Smooth muscle cell (in vitro differentiated cells): ENCODE measurements around the gene CACHD1. TPM values are rescaled to one million over a fixed set of nuclear protein-coding genes. Genes with fewer than 3 reads are reported as not detected.
A peak's percentile ranks its signal among the peaks of the same experiment; 100 is the strongest.
"Not testable (repeated sequence)": the region's sequence is repeated elsewhere in the genome, so short reads cannot be mapped to it uniquely, and the experiment has no call there.

ENCODE experiments used
- DNase-seq: peaks from one replicate; lab custom pipeline; 2025; ENCODE audit not compliant: unreplicated experiment; lab: John Stamatoyannopoulos, UW
- H2AFZ ChIP-seq: fragments of 200-600 bp; sonication (generic); 2 replicates; pipeline ENCODE4 v1.6.0; 2016; ENCODE audit warnings: antibody characterized with exemption, low read depth, mild to moderate bottlenecking
- H3F3A ChIP-seq: fragments of 200-600 bp; sonication (generic); 2 replicates; pipeline ENCODE4 v1.6.0; 2017; ENCODE audit warnings: antibody characterized with exemption, low read depth
- H3K27ac ChIP-seq: fragments of 200-600 bp; sonication (generic); 2 replicates; pipeline ENCODE4 v1.5.1; 2016; ENCODE audit warnings: low read depth, mild to moderate bottlenecking
- H3K27me3 ChIP-seq: fragments of 200-600 bp; sonication (generic); 2 replicates; pipeline ENCODE4 v1.6.1; 2016; ENCODE audit warnings: low read depth, mild to moderate bottlenecking
- H3K36me3 ChIP-seq: fragments of 200-600 bp; sonication (generic); 2 replicates; pipeline ENCODE4 v1.5.1; 2016; ENCODE audit warnings: low read depth
- H3K4me1 ChIP-seq: fragments of 200-600 bp; sonication (generic); 2 replicates; pipeline ENCODE4 v1.5.1; 2016; ENCODE audit warnings: low read depth
- H3K4me2 ChIP-seq: fragments of 200-600 bp; sonication (generic); 2 replicates; pipeline ENCODE4 v1.6.0; 2016; ENCODE audit warnings: mild to moderate bottlenecking
- H3K4me3 ChIP-seq: fragments of 200-600 bp; sonication (generic); 2 replicates; pipeline ENCODE4 v1.5.1; 2016; ENCODE audit warnings: mild to moderate bottlenecking
- H3K79me2 ChIP-seq: fragments of 200-600 bp; sonication (generic); 2 replicates; pipeline ENCODE4 v1.6.0; 2016; ENCODE audit warnings: low read depth, mild to moderate bottlenecking
- H3K9ac ChIP-seq: fragments of 200-600 bp; sonication (generic); 2 replicates; pipeline ENCODE4 v1.6.0; 2016; ENCODE audit warnings: low read depth
- H3K9me3 ChIP-seq: fragments of 200-600 bp; sonication (generic); replicated peaks from 2 replicates; pipeline ENCODE4 v1.5.1; 2016; ENCODE audit warnings: low read depth
- H4K20me1 ChIP-seq: fragments of 200-600 bp; sonication (generic); 2 replicates; pipeline ENCODE4 v1.6.0; 2016; ENCODE audit warnings: low read depth
- CTCF ChIP-seq: fragments of 200-600 bp; sonication (generic); IDR thresholded peaks from 2 replicates; pipeline ENCODE4 v1.5.1; 2017; ENCODE audit warnings: borderline replicate concordance, mild to moderate bottlenecking, antibody characterized with exemption; ENCODE audit not compliant: insufficient read depth, poor library complexity, severe bottlenecking
- WGBS: methylation state at CpG from one replicate; pipeline ENCODE4 v1.1.7; 2016; ENCODE audit warnings: low lambda C conversion rate; 5-methylcytosine and 5-hydroxymethylcytosine counted together
- polyA plus RNA-seq: library from polyadenylated mRNA; unstranded; fragments of >200 nt; fragmentation: Nextera tagmentation; extraction: Ambion mirVana; gene quantifications from 2 replicates; pipeline ENCODE4 v1.2.1, GENCODE V29; 2016
- total RNA-seq: library from RNA; depleted of rRNA; stranded (reverse); fragments of >200 nt; gene quantifications from 2 replicates; pipeline ENCODE4 v1.2.3, GENCODE V29; 2014

Gene CACHD1
- total and polyA plus RNA-seq, 2 experiments from 2014 or later: 12.9 to 20.8 TPM

GRCh38 chr1:64721576-64722145, 251.7 kb downstream of the CACHD1 start:
- no peak for TF ChIP-seq CTCF
- DNase-seq: no peak
- WGBS: 85% methylated on average over 2 of the region's 2 CpGs

GRCh38 chr1:64727861-64728260, 257.9 kb downstream of the CACHD1 start:
- H3F3A ChIP-seq: peaks cover 4% of the 10 kb centered on the region
- H3K36me3 ChIP-seq: no peaks in the 10 kb centered on the region
- no peak overlapping the region for H3K4me2 ChIP-seq
- no peak overlapping the region for H3K4me3 ChIP-seq
- no peaks in the 10 kb centered on the region for H3K27me3 ChIP-seq
- no peak for DNase-seq
- no peak for TF ChIP-seq CTCF
- no peaks in the 10 kb centered on the region for H3K4me1 ChIP-seq
- H3K79me2 ChIP-seq: no peaks in the 10 kb centered on the region
- H3K9ac ChIP-seq: no peak overlapping the region
- no peak overlapping the region for H3K27ac ChIP-seq
- H4K20me1 ChIP-seq: no peaks in the 10 kb centered on the region
- no peaks in the 10 kb centered on the region for H3K9me3 ChIP-seq
- no peak overlapping the region for H2AFZ ChIP-seq
- 97% methylated on average over 1 of the region's 1 CpG for WGBS

More at GRCh38 chr1:64721576-64722145, 251.7 kb downstream of the CACHD1 start:
- Histone ChIP-seq H3K4me3 (no peak overlapping the region), H3K36me3 (no peaks in the 10 kb centered on the region), H3K27ac (no peak overlapping the region), H3K27me3 (no peaks in the 10 kb centered on the region), H3K4me2 (no peak overlapping the region), H3K9ac (no peak overlapping the region), H3F3A (peaks cover 4% of the 10 kb centered on the region), H2AFZ (no peak overlapping the region), H3K4me1 (no peaks in the 10 kb centered on the region), H4K20me1 (no peaks in the 10 kb centered on the region), H3K79me2 (no peaks in the 10 kb centered on the region), H3K9me3 (no peaks in the 10 kb centered on the region)

- no peak for TF ChIP-seq CTCF
- 46% methylated on average over 3 of the region's 3 CpGs for WGBS
- Histone ChIP-seq H3K79me2 (no peaks in the 10 kb centered on the region), H3K27me3 (no peaks in the 10 kb centered on the region), H3K36me3 (no peaks in the 10 kb centered on the region), H3F3A (no peaks in the 10 kb centered on the region), H4K20me1 (no peaks in the 10 kb centered on the region), H3K4me1 (no peaks in the 10 kb centered on the region), H2AFZ (no peak overlapping the region), H3K9me3 (no peaks in the 10 kb centered on the region), H3K27ac (peak overlapping the region; percentile 62), H3K4me2 (peak overlapping the region; percentile 47), H3K9ac (no peak overlapping the region), H3K4me3 (no peak overlapping the region)
- DNase-seq: no peak
Measured at GRCh38 chr1:64733581-64734286, 263.8 kb downstream of the CACHD1 start.

- peak overlapping the region; percentile 62 for H3K27ac ChIP-seq
- no peaks in the 10 kb centered on the region for H3K79me2 ChIP-seq
- H4K20me1 ChIP-seq: no peaks in the 10 kb centered on the region
- no peaks in the 10 kb centered on the region for H3K9me3 ChIP-seq
- no peaks in the 10 kb centered on the region for H3K27me3 ChIP-seq
- H3F3A ChIP-seq: no peaks in the 10 kb centered on the region
- H3K4me1 ChIP-seq: no peaks in the 10 kb centered on the region
- 49% methylated on average over 3 of the region's 3 CpGs for WGBS
- H3K4me2 ChIP-seq: peak overlapping the region; percentile 47
- TF ChIP-seq CTCF: no peak
- no peak for DNase-seq
- H3K36me3 ChIP-seq: no peaks in the 10 kb centered on the region
- H3K4me3 ChIP-seq: no peak overlapping the region
- H3K9ac ChIP-seq: no peak overlapping the region
- H2AFZ ChIP-seq: no peak overlapping the region
Measured at GRCh38 chr1:64734287-64734652, 264.3 kb downstream of the CACHD1 start.

GRCh38 chr1:64740687-64741086, 270.8 kb downstream of the CACHD1 start:
- H3K36me3 ChIP-seq, H3K27me3 ChIP-seq, H4K20me1 ChIP-seq, H3K4me1 ChIP-seq, DNase-seq, H3K9ac ChIP-seq, H2AFZ ChIP-seq, H3K4me2 ChIP-seq, H3F3A ChIP-seq, H3K4me3 ChIP-seq, H3K9me3 ChIP-seq, H3K79me2 ChIP-seq, H3K27ac ChIP-seq: not testable (repeated sequence)
- 96% methylated on average over 1 of the region's 1 CpG for WGBS
